ENCODE measurements around the gene ARHGAP4. TPM values are rescaled to one million over a fixed set of nuclear protein-coding genes. Genes with fewer than 3 reads are reported as not detected.

The ARHGAP4 gene
- total and polyA plus RNA-seq, 2 donors (not counting 3 experiments of a cell fraction or from before 2014, with no cell fraction given) = 20.9 to 33.3 TPM

DNA sequence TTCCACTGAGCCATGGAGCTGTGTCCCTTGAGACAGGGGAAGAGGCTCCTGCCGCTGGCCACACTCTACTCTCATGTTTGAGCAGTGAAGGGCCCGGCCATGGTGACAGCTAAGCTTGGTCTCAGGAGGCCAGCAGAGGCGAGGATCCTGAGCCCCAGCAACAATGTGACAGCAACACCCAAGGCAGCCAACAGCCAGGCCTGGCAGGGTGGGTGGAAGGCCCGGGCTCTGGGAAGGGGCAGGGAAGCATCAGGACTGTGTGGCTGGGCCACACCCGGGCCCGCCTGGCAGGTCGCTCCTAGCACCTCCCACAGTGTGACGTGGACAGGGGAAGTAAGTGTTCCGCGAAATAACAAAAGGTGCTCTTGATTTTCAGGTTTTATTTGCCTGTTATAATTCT lies 64.9 kb downstream of the ARHGAP4 start:
- Histone ChIP-seq H3K9me3 (replicated peaks; ENCODE audit: control insufficient read depth, insufficient read depth, low read length) (no peaks in the 10 kb centered on the region), H3K4me2 (ENCODE audit: insufficient read depth, low read length) (no peak overlapping the region), H3K36me3 (ENCODE audit: control insufficient read depth in 2 of 2, extremely low read depth in 1 of 2, insufficient read depth in 2 of 2, low read length in 2 of 2) (no peaks in the 10 kb centered on the region), H4K20me1 (replicated peaks; ENCODE audit: control insufficient read depth, extremely low read depth, insufficient read depth, low read length) (no peaks in the 10 kb centered on the region), H3K9ac (replicated peaks; ENCODE audit: extremely low read depth, insufficient read depth, low read length) (no peak overlapping the region), H3K4me1 (ENCODE audit: control insufficient read depth, extremely low read depth, insufficient read depth, low read length) (no peaks in the 10 kb centered on the region), H3K79me2 (ENCODE audit: control insufficient read depth, insufficient read depth, low read length) (no peaks in the 10 kb centered on the region), H3K4me3 (replicated peaks in 1 of 3; ENCODE audit: insufficient read depth in 1 of 3, low read depth in 1 of 3, low read length in 3 of 3) (no peak overlapping the region), H3K27ac (ENCODE audit: insufficient read depth, low read depth, low read length) (no peak overlapping the region), H3K27me3 (ENCODE audit: control insufficient read depth in 2 of 2, insufficient read depth in 2 of 2, low read length in 2 of 2) (no peaks in the 10 kb centered on the region), H3K9me1 (replicated peaks; ENCODE audit: control insufficient read depth, extremely low read depth, insufficient read depth, low read length) (no peaks in the 10 kb centered on the region), H2AFZ (ENCODE audit: low read depth, low read length) (no peak overlapping the region)
- CTCF ChIA-PET = no interaction called here
- FAIRE-seq = no peak
- TF ChIP-seq FOS (IDR thresholded peaks at IDR 0.05; ENCODE audit: borderline replicate concordance, insufficient read depth, low read length) (no peak), EZH2 (IDR thresholded peaks at IDR 0.05; ENCODE audit: borderline replicate concordance, low read depth, low read length, severe bottlenecking) (no peak), GATA2 (IDR thresholded peaks at IDR 0.05; ENCODE audit: insufficient read depth, insufficient read length, low read depth, low read length) (no peak), MYC (IDR thresholded peaks at IDR 0.05; ENCODE audit: low read depth, low read length) (no peak), JUN (IDR thresholded peaks at IDR 0.05; ENCODE audit: borderline replicate concordance, insufficient read depth, insufficient read length, low read depth) (no peak), POLR2A (IDR thresholded peaks at IDR 0.05; ENCODE audit: low read depth, low read length) (no peak), POLR2AphosphoS5 (IDR thresholded peaks at IDR 0.05; ENCODE audit: insufficient read depth, low read depth, low read length) (no peak)
- TF ChIP-seq, protein P1, sequence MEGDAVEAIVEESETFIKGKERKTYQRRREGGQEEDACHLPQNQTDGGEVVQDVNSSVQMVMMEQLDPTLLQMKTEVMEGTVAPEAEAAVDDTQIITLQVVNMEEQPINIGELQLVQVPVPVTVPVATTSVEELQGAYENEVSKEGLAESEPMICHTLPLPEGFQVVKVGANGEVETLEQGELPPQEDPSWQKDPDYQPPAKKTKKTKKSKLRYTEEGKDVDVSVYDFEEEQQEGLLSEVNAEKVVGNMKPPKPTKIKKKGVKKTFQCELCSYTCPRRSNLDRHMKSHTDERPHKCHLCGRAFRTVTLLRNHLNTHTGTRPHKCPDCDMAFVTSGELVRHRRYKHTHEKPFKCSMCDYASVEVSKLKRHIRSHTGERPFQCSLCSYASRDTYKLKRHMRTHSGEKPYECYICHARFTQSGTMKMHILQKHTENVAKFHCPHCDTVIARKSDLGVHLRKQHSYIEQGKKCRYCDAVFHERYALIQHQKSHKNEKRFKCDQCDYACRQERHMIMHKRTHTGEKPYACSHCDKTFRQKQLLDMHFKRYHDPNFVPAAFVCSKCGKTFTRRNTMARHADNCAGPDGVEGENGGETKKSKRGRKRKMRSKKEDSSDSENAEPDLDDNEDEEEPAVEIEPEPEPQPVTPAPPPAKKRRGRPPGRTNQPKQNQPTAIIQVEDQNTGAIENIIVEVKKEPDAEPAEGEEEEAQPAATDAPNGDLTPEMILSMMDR (IDR thresholded peaks at IDR 0.05; ENCODE audit: extremely low read depth in 1 of 2, insufficient read depth in 1 of 2, low read depth in 1 of 2, low read length in 2 of 2) = no peak
- POLR2A ChIA-PET = no interaction called here
- dilution Hi-C loops (cut with MboI; ENCODE audit: extremely low pct_ligation_motif_present, low sequenced_read_pairs) = no loop called here
- no TSS peak for BruUV-seq (replicated peaks)
- intact Hi-C loops (cut with micrococcal nuclease) = no loop called here
- DNase-seq (ENCODE audit: low read depth, low spot score) = no peak

Other genes starting within 250 kb of the ARHGAP4 start
- 23.6 and 28.8 TPM in 2 replicates for gene SLC6A8, start 238.3 kb downstream of the ARHGAP4 start, total RNA-seq
- 22.7 and 22.8 TPM in 2 replicates for gene SLC6A8, start 238.3 kb downstream of the ARHGAP4 start, polyA plus RNA-seq
- 198 and 203 TPM in 2 replicates for gene BCAP31, start 201.9 kb downstream of the ARHGAP4 start, total RNA-seq
- 169 and 220 TPM in 2 replicates for gene BCAP31, start 201.9 kb downstream of the ARHGAP4 start, polyA plus RNA-seq
- gene ABCD1, start 201.4 kb downstream of the ARHGAP4 start, total RNA-seq = 12.9 and 14.3 TPM in 2 replicates
- 9.1 and 11.3 TPM in 2 replicates for gene ABCD1, start 201.4 kb downstream of the ARHGAP4 start, polyA plus RNA-seq
- gene PLXNB3, start 162.0 kb downstream of the ARHGAP4 start, total RNA-seq = 29.7 and 31.4 TPM in 2 replicates
- 19.0 and 27.1 TPM in 2 replicates for gene PLXNB3, start 162.0 kb downstream of the ARHGAP4 start, polyA plus RNA-seq
- 0.18 and 0.40 TPM in 2 replicates for gene SRPK3, start 145.2 kb downstream of the ARHGAP4 start, total RNA-seq
- 0.25 and 0.29 TPM in 2 replicates for gene SRPK3, start 145.2 kb downstream of the ARHGAP4 start, polyA plus RNA-seq
- gene IDH3G, start 131.9 kb downstream of the ARHGAP4 start, total RNA-seq = 57.7 and 60.7 TPM in 2 replicates
- gene IDH3G, start 131.9 kb downstream of the ARHGAP4 start, polyA plus RNA-seq = 116 and 128 TPM in 2 replicates
- gene SSR4, start 131.6 kb downstream of the ARHGAP4 start, total RNA-seq = 235 and 242 TPM in 2 replicates
- gene SSR4, start 131.6 kb downstream of the ARHGAP4 start, polyA plus RNA-seq = 732 and 1,321 TPM in 2 replicates
- 0.09 TPM in 2 replicates for gene PDZD4, start 95.7 kb downstream of the ARHGAP4 start, total RNA-seq
- 0.07 and 0.08 TPM in 2 replicates for gene PDZD4, start 95.7 kb downstream of the ARHGAP4 start, polyA plus RNA-seq
- not detected in 2 replicates for gene L1CAM, start 40.1 kb downstream of the ARHGAP4 start, total RNA-seq
- gene L1CAM, start 40.1 kb downstream of the ARHGAP4 start, polyA plus RNA-seq = 0.01 and 0.02 TPM in 2 replicates
- not detected in 2 replicates for gene AVPR2, start 21.6 kb downstream of the ARHGAP4 start, total RNA-seq
- not detected in 2 replicates for gene AVPR2, start 21.6 kb downstream of the ARHGAP4 start, polyA plus RNA-seq
- 143 and 144 TPM in 2 replicates for gene NAA10, start 8.8 kb upstream of the ARHGAP4 start, total RNA-seq
- 141 and 169 TPM in 2 replicates for gene NAA10, start 8.8 kb upstream of the ARHGAP4 start, polyA plus RNA-seq
- 6.2 and 8.0 TPM in 2 replicates for gene RENBP, start 18.4 kb upstream of the ARHGAP4 start, total RNA-seq
- gene RENBP, start 18.4 kb upstream of the ARHGAP4 start, polyA plus RNA-seq = 16.0 and 16.2 TPM in 2 replicates
- 80.9 and 85.9 TPM in 2 replicates for gene HCFC1, start 45.6 kb upstream of the ARHGAP4 start, total RNA-seq
- gene HCFC1, start 45.6 kb upstream of the ARHGAP4 start, polyA plus RNA-seq = 14.6 and 15.9 TPM in 2 replicates
- gene TMEM187, start 46.5 kb upstream of the ARHGAP4 start, total RNA-seq = 2.6 and 4.1 TPM in 2 replicates
- gene TMEM187, start 46.5 kb upstream of the ARHGAP4 start, polyA plus RNA-seq = 15.7 and 19.0 TPM in 2 replicates
- gene IRAK1, start 93.6 kb upstream of the ARHGAP4 start, total RNA-seq = 136 and 138 TPM in 2 replicates
- 63.6 and 74.7 TPM in 2 replicates for gene IRAK1, start 93.6 kb upstream of the ARHGAP4 start, polyA plus RNA-seq
- 40.9 and 45.3 TPM in 2 replicates for gene MECP2, start 171.5 kb upstream of the ARHGAP4 start, total RNA-seq
- 7.7 and 9.0 TPM in 2 replicates for gene MECP2, start 171.5 kb upstream of the ARHGAP4 start, polyA plus RNA-seq
- gene OPN1LW, start 218.0 kb upstream of the ARHGAP4 start, total RNA-seq = not detected in 2 replicates
- not detected in 2 replicates for gene OPN1LW, start 218.0 kb upstream of the ARHGAP4 start, polyA plus RNA-seq

Data from endothelial cell of umbilical vein (primary cell).